ENCODE measurements around the gene SELENOK.
"Not testable (repeated sequence)": the region's sequence is repeated elsewhere in the genome, so short reads cannot be mapped to it uniquely, and the experiment has no call there.

SELENOK gene

GRCh38 chr3:53891497-53892285, at the start of gene SELENOK:
TSS of gene SELENOK (minus strand) at chr3:53891859.
- DNase-seq = peak; percentile 99

GRCh38 chr3:53941184-53941583, 49.5 kb upstream of the SELENOK start:
- DNase-seq = no peak

GRCh38 chr3:53940623-53941022, 49.0 kb upstream of the SELENOK start:
- DNase-seq = no peak

GRCh38 chr3:53939813-53940212, 48.2 kb upstream of the SELENOK start:
- no peak for DNase-seq

GRCh38 chr3:53939086-53939582, 47.5 kb upstream of the SELENOK start:
- DNase-seq = no peak

- DNase-seq = peak; percentile 63
These were observed 47.0 kb upstream of the SELENOK start for GRCh38 chr3:53938645-53939044.

- no peak for DNase-seq
These were observed 44.7 kb upstream of the SELENOK start for GRCh38 chr3:53936347-53936746.

GRCh38 chr3:53935283-53935901, 43.7 kb upstream of the SELENOK start:
- DNase-seq = no peak

- DNase-seq = not testable (repeated sequence)
These were observed 35.7 kb upstream of the SELENOK start for GRCh38 chr3:53927208-53927872.

GRCh38 chr3:53921296-53921695, 29.6 kb upstream of the SELENOK start:
- DNase-seq = peak; percentile 40

- no peak for DNase-seq
These were observed 28.1 kb upstream of the SELENOK start for GRCh38 chr3:53919741-53920140.

GRCh38 chr3:53913401-53913800, 21.7 kb upstream of the SELENOK start:
- no peak for DNase-seq

GRCh38 chr3:53902711-53903110, 11.1 kb upstream of the SELENOK start:
- DNase-seq = no peak

GRCh38 chr3:53902067-53902466, 10.4 kb upstream of the SELENOK start:
- DNase-seq = no peak

GRCh38 chr3:53900666-53901331, 9.1 kb upstream of the SELENOK start:
- DNase-seq = no peak

- no peak for DNase-seq
These were observed 8.1 kb upstream of the SELENOK start for GRCh38 chr3:53899750-53900149.

- no peak for DNase-seq
These were observed 603 bp upstream of the SELENOK start for GRCh38 chr3:53892286-53892637.

- peak; percentile 65 for DNase-seq
These were observed 758 bp downstream of the SELENOK start for GRCh38 chr3:53890726-53891475.

GRCh38 chr3:53888232-53888631, 3.4 kb downstream of the SELENOK start:
- peak; percentile 81 for DNase-seq

GRCh38 chr3:53887446-53887845, 4.2 kb downstream of the SELENOK start:
- DNase-seq = no peak

- DNase-seq = no peak
These were observed 6.4 kb downstream of the SELENOK start for GRCh38 chr3:53885239-53885638.

GRCh38 chr3:53884623-53885022, 7.0 kb downstream of the SELENOK start:
- DNase-seq = no peak

GRCh38 chr3:53883008-53883407, 8.7 kb downstream of the SELENOK start:
- no peak for DNase-seq
